GM18951 (cell line): ENCODE data around the gene ARID3A.
A peak's percentile ranks its signal among the peaks of the same experiment; 100 is the strongest.

Experiments used
- POLR2A ChIP-seq: IDR thresholded peaks from 4 replicates; pipeline ENCODE4 v1.6.1; 2011; ENCODE audit warnings: mild to moderate bottlenecking; ENCODE audit not compliant: insufficient read length, insufficient read depth; ENCODE audit errors: extremely low read depth
- in situ Hi-C: fragments of 300-500 bp; cut with MboI; formaldehyde crosslinking; loops from one replicate; pipeline ENCODE4 v1.12.0; 2022; ENCODE audit warnings: low sequenced_read_pairs, mixed read lengths, inconsistent platforms; ENCODE audit not compliant: unreplicated experiment

ARID3A gene

DNA sequence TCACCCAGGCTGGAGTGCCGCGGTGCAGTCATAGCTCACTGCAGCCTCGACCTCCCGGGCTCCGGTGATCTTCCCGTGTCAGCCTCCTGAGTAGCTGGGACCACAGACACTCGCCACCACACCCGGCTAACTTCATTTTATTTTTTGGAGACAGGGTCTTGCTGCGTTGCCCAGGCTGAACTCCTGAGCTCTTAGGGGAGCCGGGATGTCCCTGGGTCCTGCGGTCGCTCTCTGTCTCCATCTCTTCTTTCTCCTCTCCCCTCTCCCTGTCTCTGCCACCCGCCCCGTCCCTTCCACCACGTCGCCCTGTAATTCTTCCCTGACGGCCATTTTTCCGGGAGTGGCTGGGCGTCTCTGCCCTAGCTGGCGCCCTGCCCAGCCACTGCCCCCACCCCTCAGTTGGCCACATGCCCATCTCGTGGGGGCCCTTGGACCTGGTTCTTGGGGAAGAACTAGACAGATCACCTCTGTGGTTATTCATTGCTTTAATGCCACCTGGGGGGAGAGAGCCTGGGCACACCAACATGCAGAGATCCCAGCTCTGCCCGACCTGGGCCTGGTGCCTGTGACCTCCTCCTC, 18.9 kb downstream of the ARID3A start:
- TF ChIP-seq POLR2A = no peak
- in situ Hi-C loops = no loop called here

DNA sequence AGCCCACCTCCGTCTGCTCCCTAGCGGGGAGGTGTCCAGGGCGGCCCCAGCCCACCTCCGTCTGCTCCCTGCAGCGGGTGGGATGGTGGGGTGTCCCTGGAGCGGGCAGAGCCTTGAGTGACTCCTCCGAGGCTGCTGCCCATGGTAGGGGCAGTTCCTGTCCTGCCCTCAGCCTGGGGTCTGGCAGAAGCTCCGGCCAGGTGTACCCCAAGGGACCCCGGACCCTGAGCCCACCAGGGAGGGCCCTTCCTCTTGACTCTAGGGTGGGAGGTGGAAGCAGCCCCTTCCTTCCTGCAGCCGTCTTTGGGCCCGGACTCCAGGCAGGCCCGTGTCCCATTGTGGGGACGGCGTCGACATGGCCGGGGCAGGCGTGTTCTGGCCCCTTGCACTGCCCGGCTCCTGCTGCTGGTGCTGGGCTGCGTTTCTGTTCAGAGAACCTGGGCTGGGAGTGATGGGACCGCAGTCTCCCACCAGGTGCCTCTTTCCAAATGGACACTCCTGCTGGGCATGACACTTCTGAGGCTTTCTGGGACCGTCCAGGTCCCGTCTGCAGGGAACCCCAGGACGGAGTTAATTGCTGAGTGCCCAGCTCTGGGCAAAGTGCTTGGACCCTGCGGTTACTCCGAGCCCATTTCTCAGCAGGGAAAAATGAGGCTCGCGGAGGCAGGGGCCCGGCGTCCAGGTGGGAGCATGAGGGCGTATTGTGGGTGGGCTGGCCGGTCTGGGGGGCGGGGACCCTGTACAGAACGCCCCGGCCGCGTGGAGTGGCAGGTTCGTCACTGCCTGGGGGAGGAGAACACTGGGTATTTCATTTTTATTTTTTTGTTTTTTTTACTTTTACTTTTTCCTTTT, 19.8 kb downstream of the ARID3A start:
- TF ChIP-seq POLR2A = no peak
- in situ Hi-C loops = no loop called here

DNA sequence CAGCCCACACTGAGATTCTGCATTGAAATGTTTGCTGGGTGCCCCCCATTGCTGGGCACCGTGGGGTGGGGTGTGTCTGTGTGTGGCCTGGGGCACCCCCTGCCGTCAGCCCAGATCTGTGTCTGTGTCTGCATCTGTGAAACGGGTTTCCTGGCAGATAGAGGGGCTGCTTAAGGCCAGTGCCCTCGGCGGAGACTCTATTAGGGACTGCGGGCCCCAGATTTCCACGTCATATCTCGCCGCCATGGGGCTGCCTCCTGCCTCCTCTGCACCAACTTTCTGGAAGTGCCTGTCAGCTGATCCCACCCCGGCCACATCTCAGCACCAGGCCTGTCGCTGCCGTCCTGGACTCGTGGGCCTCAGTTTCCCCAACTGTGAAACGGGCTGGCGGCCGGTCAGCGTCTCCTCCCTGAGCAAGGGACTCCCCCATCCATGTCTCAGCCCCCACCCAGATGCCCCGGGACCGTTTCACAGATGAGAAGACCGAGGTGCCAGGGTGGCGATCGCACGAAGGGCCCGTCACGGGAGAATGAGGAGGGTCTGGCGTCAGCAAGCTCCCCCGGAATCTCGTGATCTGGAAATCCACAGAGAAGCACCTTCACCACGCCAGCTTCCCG, 21.4 kb downstream of the ARID3A start:
- in situ Hi-C loops = no loop called here

DNA sequence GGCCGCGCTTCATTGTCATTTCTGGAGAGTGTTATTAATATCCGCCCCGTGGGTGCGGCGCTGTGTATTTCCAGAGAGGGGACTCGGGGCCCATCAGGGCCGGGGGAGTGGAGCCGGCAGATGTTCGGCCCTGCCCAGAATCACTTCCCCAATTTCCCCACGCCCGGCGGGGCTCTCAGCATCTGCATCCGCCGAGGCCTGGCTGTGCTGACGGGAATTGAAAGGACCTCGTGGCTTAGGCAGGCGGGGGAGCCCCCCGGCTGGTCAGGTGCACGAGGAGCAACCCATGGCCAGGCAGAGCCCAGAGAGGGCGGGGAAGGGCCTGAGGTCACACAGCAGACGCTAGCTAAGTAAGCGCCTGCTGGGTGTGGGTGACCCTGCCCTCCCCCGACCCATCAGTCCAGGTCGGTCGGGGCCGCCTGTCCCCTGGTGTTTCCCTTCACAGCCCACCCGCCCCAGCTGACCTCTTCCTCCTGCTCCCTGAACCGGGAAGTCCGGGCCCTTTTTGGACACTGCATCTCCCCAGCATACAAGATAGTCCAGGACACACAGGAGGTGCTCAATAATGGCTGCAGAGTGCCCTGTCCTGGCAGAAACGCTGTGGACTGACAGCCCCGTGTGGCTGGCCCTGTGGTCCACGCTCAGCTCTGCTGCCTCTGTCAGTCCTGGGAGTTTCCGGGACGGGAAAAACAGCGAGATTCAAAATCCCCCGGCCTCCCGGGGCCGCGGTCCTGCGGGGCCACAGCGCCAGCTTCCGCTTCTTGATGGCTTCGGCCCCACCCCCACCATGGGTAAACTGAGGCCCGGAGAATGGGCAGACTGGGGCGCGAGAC, 22.1 kb downstream of the ARID3A start:
- TF ChIP-seq POLR2A = peak; percentile 36
- in situ Hi-C loops = no loop called here

More for the DNA sequence above, 21.4 kb downstream of the ARID3A start:
- TF ChIP-seq POLR2A = no peak

DNA sequence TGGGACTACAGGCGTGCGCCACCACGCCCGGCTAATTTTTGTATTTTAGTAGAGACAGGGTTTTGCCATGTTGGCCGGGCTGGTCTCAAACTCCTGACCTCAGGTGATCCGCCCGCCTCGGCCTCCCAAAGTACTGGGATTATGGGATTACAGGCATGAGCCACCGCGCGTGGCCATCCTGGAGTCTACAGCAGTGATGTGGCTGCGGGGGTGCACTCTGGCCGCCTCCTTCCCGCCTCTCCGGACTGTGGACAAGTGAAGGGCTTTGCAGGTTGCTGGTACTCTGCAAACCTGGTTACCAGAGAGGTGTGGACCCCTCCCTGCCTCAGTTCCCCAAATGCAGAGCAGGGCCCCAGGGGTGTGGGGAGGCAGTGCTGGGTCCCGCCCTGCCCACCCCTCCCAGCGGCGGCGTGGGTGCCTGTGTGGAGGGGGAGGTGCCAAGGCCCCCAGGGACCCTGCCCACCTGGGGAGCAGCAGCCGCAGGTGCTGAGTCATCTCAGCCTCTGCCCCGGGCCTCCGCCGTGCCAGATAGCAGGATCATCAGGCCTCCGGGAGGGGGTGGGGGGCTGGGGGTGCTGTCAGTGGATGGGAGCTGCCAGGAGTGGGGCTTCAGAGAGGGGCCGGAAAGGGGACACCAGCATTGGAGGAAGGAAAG, 23.1 kb downstream of the ARID3A start:
- in situ Hi-C loops = no loop called here
- no peak for TF ChIP-seq POLR2A

DNA sequence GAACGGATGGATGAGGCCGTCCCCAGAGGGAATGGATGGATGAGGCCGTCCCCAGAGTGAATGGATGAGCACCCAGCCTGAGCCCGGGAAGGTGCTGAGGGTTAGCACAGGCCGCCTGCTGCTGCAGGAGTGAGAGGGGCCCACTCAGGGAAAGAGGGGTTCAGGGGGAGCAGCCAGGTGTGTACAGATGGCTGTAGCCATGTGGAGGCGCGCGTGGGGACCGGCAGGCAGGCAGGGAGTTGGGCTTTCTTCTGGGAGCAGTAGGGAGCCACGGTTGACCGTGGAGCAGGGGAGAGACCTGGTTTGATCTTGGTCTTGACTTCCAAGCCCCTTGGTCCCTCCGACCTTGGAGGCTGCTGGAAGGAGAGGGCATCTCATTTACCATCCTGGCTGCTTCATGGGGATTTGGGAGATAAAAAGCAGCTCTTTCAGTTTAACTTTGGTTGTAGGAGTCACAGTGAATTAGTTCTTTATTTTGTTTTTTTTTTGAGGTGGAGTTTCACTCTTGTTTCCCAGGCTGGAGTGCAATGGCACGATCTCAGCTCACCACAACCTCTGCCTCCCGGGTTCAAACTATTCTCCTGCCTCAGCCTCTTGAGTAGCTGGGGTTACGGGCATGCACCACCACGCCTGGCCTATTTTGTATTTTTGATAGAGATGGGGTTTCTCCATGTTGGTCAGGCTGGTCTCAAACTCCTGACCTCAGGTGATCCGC, 24.7 kb downstream of the ARID3A start:
- in situ Hi-C loops = no loop called here

DNA sequence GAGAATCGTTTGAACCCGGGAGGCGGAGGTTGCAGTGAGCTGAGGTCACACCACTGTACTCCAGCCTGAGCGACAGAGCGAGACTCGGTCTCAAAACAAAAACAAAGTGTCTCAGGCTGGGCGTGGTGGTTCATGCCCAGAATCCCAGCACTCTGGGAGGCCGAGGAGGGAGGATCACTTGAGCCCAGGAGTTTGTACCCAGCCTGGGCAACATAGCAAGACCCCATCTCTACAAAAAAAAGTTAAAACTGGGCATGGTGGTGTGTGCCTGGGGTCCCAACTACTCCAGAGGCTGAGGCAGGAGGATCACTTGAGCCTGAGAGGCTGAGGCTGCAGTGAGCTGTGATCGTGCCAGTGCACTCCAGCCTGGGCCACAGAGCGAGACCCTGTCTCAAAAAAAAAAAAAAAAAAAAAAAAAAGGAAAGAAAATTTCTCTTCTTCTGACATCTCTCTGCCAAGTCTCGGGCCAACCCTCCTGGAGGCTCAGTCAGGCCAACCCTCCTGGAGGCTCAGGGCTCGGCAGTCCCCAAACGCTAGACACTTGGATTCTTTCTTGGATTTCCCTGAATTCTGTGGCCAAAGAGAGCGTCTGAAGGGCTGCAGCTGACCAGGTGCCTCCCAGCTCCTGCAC, 26.3 kb downstream of the ARID3A start:
- in situ Hi-C loops = no loop called here
- no peak for TF ChIP-seq POLR2A

More for the DNA sequence above, 24.7 kb downstream of the ARID3A start:
- TF ChIP-seq POLR2A = no peak

DNA sequence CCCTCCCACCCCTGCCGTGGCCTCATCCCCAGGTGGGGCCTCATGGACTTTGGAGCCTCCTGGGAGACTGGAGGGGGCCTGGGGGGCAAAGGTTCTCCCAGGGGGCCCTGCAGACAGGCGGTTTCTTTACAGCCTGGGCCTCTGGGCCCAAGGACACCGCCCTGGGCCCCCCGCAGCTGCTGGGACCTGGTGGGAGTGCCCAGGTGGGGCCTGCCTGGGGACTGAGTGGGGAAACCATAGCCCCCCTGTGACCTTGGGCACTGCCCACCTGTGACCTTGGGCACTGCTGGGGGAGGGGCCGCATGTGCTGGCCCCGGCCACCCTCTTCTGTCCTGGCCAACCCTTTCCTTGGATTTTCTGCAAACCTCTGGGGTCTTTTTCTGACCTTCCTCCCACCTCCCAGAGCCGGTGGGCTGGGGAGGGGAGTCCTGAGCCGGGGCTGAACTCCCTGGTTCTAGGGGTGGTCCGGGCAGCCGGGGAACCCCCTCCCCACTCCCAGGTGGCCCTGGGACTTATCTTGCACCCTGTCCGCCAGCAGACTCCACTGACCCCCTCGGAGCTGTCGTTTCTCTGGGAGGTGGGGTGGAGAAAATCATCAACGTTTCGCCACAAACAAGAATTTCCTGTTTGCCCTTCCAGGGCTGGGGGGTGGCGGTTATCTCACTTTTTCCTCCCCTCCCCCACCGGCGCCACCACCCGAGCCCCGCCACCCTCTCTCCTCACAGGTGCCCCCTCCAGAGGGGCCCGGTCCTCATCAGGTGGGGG, 27.0 kb downstream of the ARID3A start:
- no peak for TF ChIP-seq POLR2A
- in situ Hi-C loops = no loop called here

DNA sequence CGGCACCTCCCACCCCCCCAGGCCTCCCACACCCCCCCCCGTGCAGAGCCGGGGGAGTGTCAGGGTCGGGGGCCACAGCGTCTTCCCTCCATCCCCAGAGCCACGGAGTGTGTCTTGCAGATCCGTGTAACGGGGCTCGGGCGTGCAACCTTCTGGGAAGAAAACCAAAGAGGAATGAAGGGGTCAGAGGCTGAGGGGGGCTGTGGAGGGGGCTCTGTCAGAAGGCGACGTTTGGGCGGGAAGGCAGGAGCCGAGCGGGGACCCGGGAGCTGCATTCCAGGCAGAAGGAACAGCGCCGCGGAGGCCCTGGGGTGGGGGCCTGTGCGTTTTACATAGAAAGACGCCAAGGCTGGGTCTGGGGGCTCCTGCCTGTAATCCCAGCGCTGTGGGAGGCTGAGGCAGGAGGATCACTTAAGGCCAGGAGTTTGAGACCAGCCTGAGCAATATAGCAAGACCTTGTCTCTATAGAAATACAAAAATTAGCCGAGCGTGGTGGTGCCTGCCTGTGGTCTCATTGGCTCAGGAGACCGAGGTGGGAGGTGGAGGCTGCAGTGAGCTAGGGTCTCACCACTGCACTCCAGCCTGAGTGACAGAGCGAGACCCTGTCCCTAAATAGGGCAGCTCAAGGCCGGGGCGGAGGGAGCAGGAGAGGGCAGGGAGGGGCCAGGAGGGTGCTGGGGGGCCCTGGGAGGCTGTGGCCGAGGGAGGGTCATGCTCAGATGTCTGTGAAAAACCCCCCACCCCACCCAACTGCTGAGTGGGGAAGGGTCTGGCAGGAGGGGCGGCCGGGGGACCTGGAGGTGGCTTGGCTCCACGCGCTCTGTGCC, 27.8 kb downstream of the ARID3A start:
- in situ Hi-C loops = no loop called here
- no peak for TF ChIP-seq POLR2A

DNA sequence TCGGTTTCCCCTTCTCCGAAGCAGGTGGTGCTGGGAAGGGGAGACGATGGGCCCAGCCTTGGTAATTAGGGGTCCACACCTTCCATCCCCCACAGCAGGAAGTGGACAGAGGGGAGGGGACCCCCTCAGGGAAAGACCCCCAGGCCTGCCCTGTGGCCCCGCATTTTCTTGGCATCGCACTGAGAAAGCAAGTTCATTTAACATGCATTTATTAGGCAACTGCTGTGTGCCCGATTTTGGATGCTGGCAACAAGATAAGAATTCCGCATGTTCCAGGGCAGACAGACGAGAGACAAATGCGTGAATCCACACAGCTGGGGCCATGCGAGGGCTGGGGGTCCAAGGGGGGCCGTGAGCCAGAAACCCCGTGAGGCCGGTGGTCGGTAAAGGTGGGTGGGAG, 28.4 kb downstream of the ARID3A start:
- TF ChIP-seq POLR2A = no peak

More for the DNA sequence above, 28.4 kb downstream of the ARID3A start:
- in situ Hi-C loops = no loop called here
